Measurements from ENCODE around the gene ZNF365. TPM values are rescaled to one million over a fixed set of nuclear protein-coding genes. Genes with fewer than 3 reads are reported as not detected.

ZNF365 gene
- total RNA-seq, 1 donor from 2014 or later: 0.74 TPM

DNA sequence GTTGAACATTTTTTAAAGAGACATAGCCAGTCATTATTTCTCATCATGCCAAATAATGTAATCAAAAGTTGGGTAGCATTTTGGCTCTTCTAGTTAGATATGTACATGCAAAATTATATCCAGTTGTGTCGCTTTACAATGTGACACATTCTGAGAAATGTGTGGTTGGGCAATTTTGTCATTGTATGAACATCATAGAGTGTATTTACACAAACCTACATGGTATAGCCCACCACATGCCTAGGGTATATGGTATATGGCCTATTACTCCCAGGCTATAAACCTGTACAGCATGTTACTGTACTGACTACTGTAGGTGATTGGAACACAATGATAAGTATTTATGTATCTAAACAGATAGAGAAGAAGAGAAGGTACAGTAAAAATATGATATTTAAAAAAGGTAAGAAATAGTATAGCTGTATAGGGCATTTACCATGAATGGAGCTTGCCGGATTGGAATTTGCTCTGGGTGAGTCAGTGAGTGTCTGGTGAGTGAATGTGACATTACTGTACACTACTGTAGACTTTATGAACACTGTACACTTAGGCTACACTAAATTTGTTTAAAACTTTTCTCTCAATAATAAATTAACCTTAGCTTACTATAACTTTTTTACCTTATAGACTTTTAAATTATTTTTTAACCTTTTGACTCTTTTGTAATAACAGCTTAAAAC is 16.5 kb downstream of the ZNF365 start:
- H3K36me3 ChIP-seq: no peaks in the 10 kb centered on the region
- no peaks in the 10 kb centered on the region for H3K4me1 ChIP-seq
- intact Hi-C loops (cut with DNase I): no loop called here
- no peaks in the 10 kb centered on the region for H3K9me3 ChIP-seq
- TF ChIP-seq POLR2AphosphoS5 (IDR thresholded peaks at IDR 0.05; ENCODE audit: insufficient read depth in 1 of 2, low read depth in 1 of 2) (no peak), POLR2A (IDR thresholded peaks at IDR 0.05) (no peak)
- TF ChIP-seq, protein P1, sequence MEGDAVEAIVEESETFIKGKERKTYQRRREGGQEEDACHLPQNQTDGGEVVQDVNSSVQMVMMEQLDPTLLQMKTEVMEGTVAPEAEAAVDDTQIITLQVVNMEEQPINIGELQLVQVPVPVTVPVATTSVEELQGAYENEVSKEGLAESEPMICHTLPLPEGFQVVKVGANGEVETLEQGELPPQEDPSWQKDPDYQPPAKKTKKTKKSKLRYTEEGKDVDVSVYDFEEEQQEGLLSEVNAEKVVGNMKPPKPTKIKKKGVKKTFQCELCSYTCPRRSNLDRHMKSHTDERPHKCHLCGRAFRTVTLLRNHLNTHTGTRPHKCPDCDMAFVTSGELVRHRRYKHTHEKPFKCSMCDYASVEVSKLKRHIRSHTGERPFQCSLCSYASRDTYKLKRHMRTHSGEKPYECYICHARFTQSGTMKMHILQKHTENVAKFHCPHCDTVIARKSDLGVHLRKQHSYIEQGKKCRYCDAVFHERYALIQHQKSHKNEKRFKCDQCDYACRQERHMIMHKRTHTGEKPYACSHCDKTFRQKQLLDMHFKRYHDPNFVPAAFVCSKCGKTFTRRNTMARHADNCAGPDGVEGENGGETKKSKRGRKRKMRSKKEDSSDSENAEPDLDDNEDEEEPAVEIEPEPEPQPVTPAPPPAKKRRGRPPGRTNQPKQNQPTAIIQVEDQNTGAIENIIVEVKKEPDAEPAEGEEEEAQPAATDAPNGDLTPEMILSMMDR (IDR thresholded peaks at IDR 0.05): no peak
- no peaks in the 10 kb centered on the region for H3K27me3 ChIP-seq
- no peak overlapping the region for H3K27ac ChIP-seq
- no peak for DNase-seq (ENCODE audit: extremely low spot score in 2 of 2)
- H3K4me3 ChIP-seq: no peak overlapping the region

DNA sequence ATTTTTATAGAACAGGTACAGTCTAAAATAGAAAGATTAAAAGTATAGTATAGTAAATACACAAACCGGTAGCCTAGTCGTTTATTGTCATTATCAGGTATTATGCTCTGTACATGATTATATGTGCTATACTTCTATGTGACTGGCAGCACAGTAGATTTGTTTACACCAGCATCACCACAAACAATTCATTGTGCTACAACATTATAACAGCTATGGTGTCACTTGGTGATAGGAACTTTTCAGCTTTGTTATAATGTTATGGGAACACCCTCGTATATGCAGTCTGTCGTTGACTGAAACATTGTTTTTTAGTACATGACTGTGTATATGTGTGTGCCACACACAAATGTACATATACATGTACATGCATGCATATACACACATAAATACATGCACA is 19.1 kb downstream of the ZNF365 start:
- intact Hi-C loops (cut with DNase I): no loop called here
- no peak for DNase-seq (ENCODE audit: extremely low spot score in 2 of 2)
- Histone ChIP-seq H3K4me3 (no peak overlapping the region), H3K4me1 (no peaks in the 10 kb centered on the region), H3K9me3 (no peaks in the 10 kb centered on the region), H3K27me3 (no peaks in the 10 kb centered on the region), H3K27ac (no peak overlapping the region), H3K36me3 (no peaks in the 10 kb centered on the region)
- TF ChIP-seq, protein P1 (IDR thresholded peaks at IDR 0.05): no peak
- TF ChIP-seq POLR2AphosphoS5 (IDR thresholded peaks at IDR 0.05; ENCODE audit: insufficient read depth in 1 of 2, low read depth in 1 of 2): no peak
- TF ChIP-seq POLR2A (IDR thresholded peaks at IDR 0.05): no peak

DNA sequence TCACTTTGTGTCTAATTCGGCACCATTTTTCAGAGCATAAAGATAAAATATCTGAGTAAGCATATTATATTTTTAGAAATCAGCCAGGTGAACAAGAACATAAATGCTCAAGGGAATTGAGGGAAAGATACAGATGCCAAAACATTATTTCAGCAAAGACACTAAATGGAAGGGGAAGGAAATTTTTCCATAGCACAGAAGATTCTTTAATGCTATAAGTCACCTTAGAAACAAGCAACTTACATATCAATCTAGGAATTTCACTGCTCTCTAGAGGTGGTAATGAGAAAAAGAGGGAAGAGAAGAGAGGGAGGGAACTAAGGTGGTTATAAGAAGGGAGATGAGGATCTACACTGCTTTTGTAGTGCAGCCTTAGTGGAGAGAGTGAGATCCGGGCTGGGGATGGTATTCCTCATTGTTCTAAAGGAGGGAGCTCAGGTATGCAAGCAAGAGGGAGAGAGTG is 20.4 kb downstream of the ZNF365 start:
- Histone ChIP-seq H3K27me3 (no peaks in the 10 kb centered on the region), H3K4me3 (no peak overlapping the region), H3K36me3 (no peaks in the 10 kb centered on the region), H3K4me1 (no peaks in the 10 kb centered on the region), H3K27ac (no peak overlapping the region), H3K9me3 (no peaks in the 10 kb centered on the region)
- DNase-seq (ENCODE audit: extremely low spot score in 2 of 2): no peak
- intact Hi-C loops (cut with DNase I): no loop called here
- no peak for TF ChIP-seq POLR2AphosphoS5 (IDR thresholded peaks at IDR 0.05; ENCODE audit: insufficient read depth in 1 of 2, low read depth in 1 of 2)
- TF ChIP-seq POLR2A (IDR thresholded peaks at IDR 0.05): no peak
- TF ChIP-seq, protein P1 (IDR thresholded peaks at IDR 0.05): no peak

DNA sequence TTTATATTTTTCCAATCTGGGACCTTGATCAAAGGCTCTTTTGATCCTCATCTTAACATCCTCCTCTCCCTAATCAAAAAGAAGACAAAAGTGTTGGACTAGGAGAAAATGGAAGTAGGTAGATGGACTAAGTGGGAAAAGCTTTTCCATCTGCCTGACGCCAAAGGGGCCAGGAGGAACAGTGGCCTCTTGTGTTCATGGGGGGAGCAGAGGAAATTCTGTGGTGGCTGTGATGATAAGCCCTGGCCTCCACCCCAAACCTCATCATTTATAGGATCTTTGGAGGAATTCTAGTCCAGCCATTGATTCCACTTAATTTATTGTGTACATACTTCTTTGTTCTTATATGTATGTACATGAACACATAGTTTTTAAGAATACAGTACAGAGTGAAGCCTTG is 21.7 kb downstream of the ZNF365 start:
- no peaks in the 10 kb centered on the region for H3K27me3 ChIP-seq
- intact Hi-C loops (cut with DNase I): no loop called here
- no peak overlapping the region for H3K4me3 ChIP-seq
- no peaks in the 10 kb centered on the region for H3K9me3 ChIP-seq
- TF ChIP-seq, protein P1 (IDR thresholded peaks at IDR 0.05): no peak
- H3K36me3 ChIP-seq: no peaks in the 10 kb centered on the region
- no peaks in the 10 kb centered on the region for H3K4me1 ChIP-seq
- no peak for DNase-seq (ENCODE audit: extremely low spot score in 2 of 2)
- H3K27ac ChIP-seq: no peak overlapping the region

DNA sequence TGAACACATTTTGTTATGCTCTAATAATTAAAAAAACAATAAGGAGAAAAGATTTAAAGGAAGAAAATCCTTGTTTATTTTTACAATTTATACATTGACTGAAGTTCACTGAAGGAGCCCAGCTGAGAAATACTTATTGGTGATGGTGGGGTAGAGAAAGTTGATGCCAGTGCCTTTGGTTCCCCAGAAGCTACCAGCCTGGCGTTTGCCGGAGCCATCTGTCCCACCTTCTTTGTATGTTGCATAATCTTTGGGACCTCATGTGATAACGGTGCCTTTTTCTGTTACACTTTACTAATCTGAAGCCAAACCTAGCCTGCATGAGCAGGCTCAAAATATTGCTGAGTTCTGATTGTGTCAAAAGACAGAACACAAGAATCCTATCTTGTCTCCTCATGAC is 22.7 kb downstream of the ZNF365 start:
- Histone ChIP-seq H3K27ac (no peak overlapping the region), H3K36me3 (no peaks in the 10 kb centered on the region), H3K9me3 (no peaks in the 10 kb centered on the region), H3K27me3 (no peaks in the 10 kb centered on the region), H3K4me1 (no peaks in the 10 kb centered on the region), H3K4me3 (no peak overlapping the region)
- TF ChIP-seq POLR2A (IDR thresholded peaks at IDR 0.05): no peak
- TF ChIP-seq POLR2AphosphoS5 (IDR thresholded peaks at IDR 0.05; ENCODE audit: insufficient read depth in 1 of 2, low read depth in 1 of 2): no peak
- TF ChIP-seq, protein P1 (IDR thresholded peaks at IDR 0.05): no peak
- intact Hi-C loops (cut with DNase I): no loop called here
- DNase-seq (ENCODE audit: extremely low spot score in 2 of 2): no peak

All from vagina (tissue), 2 donors.